GM19193 (cell line): ENCODE results near the gene KRTAP17-1.

ENCODE experiments used
- POLR2A ChIP-seq: IDR thresholded peaks from 4 replicates; pipeline ENCODE4 v1.6.1; 2011; ENCODE audit not compliant: insufficient read depth, insufficient read length; ENCODE audit errors: extremely low read depth

The KRTAP17-1 gene

GRCh38 chr17:41335747-41336146, 20.2 kb upstream of the KRTAP17-1 start:
- no peak for TF ChIP-seq POLR2A

GRCh38 chr17:41334385-41335305, 19.1 kb upstream of the KRTAP17-1 start:
- no peak for TF ChIP-seq POLR2A

GRCh38 chr17:41333836-41334235, 18.3 kb upstream of the KRTAP17-1 start:
- TF ChIP-seq POLR2A, result no peak

GRCh38 chr17:41333098-41333497, 17.6 kb upstream of the KRTAP17-1 start:
- no peak for TF ChIP-seq POLR2A

GRCh38 chr17:41332239-41332638, 16.7 kb upstream of the KRTAP17-1 start:
- TF ChIP-seq POLR2A, result no peak

- TF ChIP-seq POLR2A, result no peak
Observed at GRCh38 chr17:41331606-41332005, 16.1 kb upstream of the KRTAP17-1 start.

- TF ChIP-seq POLR2A, result no peak
Observed at GRCh38 chr17:41329279-41329948, 13.9 kb upstream of the KRTAP17-1 start.

GRCh38 chr17:41328207-41328606, 12.7 kb upstream of the KRTAP17-1 start:
- no peak for TF ChIP-seq POLR2A

- no peak for TF ChIP-seq POLR2A
Observed at GRCh38 chr17:41327411-41328120, 12.1 kb upstream of the KRTAP17-1 start.

GRCh38 chr17:41326173-41327145, 10.9 kb upstream of the KRTAP17-1 start:
- no peak for TF ChIP-seq POLR2A

- TF ChIP-seq POLR2A, result no peak
Observed at GRCh38 chr17:41325611-41326010, 10.1 kb upstream of the KRTAP17-1 start.

- TF ChIP-seq POLR2A, result no peak
Observed at GRCh38 chr17:41325126-41325525, 9.6 kb upstream of the KRTAP17-1 start.

GRCh38 chr17:41324180-41325075, 8.9 kb upstream of the KRTAP17-1 start:
- TF ChIP-seq POLR2A, result no peak

- TF ChIP-seq POLR2A, result no peak
Observed at GRCh38 chr17:41322903-41323895, 7.7 kb upstream of the KRTAP17-1 start.
